T-helper 2 cell treated with Interferon-gamma antibody and Interleukin-4, amounts not matched to agents 100 ng/mL and 5 ng/mL, for 36 hours (primary cell): ENCODE data around the gene CFAP107. TPM values are rescaled to one million over a fixed set of nuclear protein-coding genes. Genes with fewer than 3 reads are reported as not detected.

ENCODE experiments used
- intact Hi-C: fragments of 100-400 bp; cut with micrococcal nuclease; formaldehyde crosslinking; loops from one replicate; pipeline ENCODE4 v1.15.1; 2023
- total RNA-seq: library from RNA; stranded (reverse); gene quantifications from 2 replicates; pipeline ENCODE4 v1.2.3, GENCODE V29; 2022

Gene CFAP107
- total RNA-seq, 1 donor from 2014 or later, result not detected

DNA sequence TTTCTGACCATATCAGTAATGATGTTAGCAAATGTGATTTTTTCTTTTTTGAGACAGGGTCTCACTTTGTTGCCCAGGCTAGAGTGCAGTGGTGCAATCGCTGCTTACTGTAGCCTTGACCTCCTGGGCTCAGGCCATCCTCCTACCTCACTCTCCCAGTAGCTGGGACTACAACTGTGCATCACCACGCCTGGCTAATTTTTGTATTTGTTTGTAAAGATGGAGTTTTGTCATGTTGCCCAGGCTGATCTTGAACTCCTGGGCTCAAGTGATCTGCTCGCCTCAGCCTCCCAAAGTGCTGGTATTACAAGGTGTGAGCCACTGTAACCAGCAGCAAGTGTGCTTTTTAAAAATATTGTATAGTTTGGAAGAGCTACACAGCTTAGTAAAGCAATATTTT lies 4.1 kb upstream of the CFAP107 start:
- intact Hi-C loops, result no loop called here

DNA sequence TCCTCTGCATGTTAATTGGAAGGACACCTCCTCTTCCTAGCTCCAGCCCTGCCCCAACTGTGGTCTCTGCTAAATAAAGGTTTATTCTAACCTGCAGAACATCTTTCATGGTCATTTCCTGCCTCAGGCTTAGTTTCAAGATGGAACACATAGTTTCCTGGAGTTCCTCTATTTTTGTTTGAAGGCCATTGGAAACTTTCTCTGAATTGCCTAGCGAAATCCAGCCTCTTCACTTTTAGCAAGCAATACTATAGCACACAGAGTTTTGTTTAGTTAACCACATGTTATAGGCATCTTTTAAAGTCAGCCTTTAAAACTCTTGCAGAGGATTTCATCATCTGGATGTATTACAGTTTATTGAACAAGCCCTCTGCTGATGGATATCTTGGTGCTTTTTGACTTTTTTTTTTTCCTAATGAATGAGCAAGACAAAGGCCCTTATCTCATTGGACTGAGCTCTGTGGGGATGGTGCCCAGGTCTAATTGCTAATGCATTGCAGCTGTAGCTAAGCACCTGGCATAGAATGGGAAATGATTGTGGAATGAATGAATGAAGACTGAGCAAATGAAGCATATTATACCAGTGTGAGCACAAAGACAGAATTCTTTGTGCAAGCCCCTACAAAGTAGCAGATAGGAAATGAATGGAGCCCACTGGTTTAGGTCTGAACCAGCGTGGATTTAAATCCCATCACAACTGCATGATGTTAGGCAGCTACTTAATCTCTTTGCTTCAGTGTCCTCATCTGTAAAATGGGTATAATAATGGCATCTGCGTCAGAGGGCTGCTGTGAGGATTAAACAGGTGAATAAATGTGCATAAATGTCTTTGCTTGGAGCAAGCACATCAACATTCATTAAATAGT lies 641 bp upstream of the CFAP107 start:
- intact Hi-C loops, result no loop called here

DNA sequence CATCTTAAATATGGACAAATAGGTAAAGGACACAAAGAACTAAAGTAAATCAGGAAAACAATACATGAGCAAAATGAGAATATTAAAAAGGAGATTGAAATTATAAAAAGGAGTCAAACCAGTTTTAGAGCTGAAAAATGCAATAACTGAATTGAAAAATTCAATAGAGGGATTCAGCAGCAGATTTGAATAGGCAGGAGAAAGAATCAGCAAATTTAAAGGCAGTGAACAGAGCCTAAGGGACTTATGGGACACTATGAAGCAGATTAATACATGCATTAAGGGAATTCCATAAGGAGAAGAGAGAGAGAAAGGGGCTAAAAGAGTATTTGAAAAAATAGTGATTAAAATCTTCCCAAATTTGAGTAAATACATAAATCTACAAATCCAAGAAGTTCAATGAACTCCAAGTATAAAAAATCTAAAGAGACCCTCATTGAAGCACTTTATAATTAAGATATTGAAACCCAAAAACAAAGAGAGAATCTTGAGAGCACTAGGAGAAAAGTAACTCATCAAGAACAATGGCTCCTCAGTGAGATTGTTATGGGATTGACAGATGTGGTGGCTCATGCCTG lies 2.9 kb downstream of the CFAP107 start:
- intact Hi-C loops, result no loop called here

DNA sequence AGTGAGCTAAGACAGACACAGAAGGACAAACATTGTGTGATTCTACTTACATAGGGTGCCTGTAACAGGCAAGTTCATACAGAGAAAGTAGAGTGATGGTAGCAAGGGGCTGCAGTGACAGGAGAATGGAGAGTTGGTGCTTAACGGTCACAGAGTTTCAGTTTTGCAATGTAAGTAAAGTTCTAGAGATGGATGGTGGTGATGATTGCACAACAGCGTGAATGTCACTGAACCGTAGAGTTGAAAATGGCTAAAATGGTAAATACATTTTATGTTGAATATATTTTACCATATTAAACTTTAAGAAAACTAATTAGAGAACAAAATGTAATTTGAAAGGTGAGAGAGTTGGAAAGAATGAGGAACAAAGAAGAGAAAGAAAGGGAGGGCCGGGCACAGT lies 8.7 kb downstream of the CFAP107 start:
- intact Hi-C loops, result no loop called here

DNA sequence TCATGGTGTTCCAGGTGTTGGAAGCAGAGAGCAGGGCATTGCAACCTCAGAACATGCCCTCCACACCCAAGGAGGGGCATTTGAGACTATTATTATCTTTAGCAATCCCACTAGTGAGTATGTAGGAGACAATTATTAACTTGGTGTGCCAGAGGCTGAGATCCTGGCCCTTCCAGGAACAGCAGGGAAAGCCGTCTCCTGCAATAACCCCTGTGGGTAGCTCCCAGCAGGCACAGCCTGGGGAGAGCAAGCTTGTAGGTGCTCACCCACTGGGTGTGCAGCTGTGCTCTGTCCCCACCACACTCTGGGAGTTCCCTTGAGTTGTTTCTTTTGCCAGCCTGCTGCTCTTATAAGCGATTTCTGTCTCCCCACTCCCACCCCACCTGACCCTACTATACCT lies 10.3 kb downstream of the CFAP107 start:
- intact Hi-C loops, result no loop called here

DNA sequence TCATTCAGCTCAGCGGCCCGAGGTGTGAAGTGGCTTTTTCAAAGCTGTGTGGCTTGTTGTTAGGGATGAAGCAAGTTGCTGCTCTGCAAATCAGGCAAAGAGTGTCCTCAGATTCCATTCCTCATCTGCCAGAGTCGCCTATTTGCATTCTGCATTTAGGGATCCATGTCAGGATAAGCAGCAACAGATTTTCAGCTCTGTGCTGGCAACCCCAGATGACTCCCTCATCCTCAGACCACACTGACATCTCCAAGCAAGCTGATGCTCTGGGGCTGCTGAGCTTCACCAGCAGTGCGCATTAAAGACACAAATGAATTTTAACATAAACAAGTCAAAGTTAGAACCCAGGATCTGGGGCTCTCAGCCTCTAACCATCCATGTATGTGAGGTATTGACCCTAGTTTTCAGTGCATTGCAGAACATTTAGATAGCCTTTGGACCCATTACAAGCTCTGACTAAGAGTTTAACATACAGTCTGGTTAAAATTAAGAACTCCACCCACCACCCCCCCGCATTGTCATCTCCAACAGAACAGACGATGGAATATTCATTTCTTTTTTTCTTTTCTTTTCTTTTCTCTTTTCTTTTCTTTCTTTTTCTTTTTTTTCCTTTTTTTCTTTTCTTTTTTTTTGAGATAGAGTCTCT lies 10.9 kb downstream of the CFAP107 start:
- intact Hi-C loops, result no loop called here

DNA sequence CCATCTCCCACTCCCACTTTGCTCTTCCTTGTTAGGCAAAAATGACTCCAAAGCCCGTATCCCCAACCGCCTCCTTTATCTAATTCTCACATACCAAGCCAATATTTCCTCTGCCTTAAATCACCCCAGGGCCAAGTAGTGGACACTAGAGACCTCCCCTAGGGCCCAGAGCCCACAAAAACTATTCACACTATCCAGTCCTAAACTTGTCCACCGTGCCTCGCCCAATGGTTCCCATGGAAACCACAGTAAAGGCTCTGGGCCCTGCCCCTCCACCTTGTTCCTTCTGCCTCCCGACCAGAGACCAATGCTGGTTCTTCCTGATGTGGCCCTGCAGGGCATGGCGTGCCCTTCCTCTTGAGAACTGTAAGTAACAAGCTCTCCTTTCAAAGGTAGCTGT lies 11.8 kb downstream of the CFAP107 start:
- intact Hi-C loops, result no loop called here

DNA sequence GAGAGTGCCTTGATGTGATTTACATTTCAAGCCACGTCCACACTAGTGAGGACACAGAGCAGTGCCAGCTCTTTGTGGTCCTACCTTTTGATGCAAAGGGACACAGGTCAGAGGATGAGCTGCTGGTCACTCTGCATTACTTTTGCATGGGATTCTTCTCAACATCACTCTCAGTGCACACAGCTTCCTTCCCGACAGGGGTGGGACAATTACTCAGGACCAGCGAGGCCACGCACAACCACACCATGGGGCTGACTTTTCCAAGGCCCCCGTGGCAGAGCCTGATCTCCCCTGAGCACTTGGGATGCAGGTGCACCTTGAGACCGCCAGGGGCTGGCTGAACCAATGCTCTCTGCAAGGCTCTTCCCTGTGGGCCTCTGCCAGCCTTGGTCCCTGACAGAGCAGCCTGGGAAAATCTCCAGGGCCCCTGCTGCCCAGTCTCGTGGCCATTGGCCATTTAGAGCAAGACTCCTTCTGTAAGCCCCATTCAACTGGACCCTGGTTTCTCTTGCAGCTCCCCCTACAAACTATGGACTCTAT lies 14.3 kb downstream of the CFAP107 start:
- intact Hi-C loops, result no loop called here

DNA sequence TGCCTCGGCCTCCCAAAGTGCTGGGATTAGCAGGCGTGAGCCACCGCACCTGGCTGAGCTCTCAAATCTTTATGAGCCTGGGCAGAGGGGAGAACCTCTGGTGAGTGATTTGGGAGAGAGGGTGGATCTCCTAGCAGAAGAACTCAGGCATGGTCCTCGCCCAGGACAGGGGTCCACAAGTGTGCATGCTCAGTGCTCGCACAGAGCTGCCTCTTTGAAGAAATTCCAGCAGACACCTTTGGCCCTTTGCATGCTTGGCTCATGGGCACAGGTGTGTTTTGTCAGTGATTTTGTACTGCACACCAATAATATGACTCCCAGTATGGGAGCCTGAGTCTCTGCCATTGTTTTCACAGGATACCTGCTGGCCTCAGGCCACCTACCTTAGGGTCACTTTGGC lies 15.8 kb downstream of the CFAP107 start:
- intact Hi-C loops, result no loop called here

DNA sequence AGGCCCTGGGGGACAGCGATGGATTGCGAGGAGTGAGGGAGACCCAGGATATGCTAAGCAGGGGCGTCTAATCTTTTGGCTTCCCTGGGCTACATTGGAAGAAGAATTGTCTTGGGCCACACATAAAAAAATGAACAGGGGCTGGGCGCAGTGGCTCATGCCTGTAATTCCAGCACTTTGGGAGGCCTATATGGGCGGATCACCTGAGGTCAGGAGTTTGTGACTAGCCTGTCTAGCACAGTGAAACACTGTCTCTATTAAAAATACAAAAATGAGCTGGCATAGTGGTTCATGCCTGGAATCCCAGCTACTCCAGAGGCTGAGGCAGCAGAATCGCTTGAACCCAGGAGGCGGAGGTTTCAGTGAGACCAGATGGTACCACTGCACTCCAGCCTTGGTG lies 16.8 kb downstream of the CFAP107 start:
- intact Hi-C loops, result no loop called here

DNA sequence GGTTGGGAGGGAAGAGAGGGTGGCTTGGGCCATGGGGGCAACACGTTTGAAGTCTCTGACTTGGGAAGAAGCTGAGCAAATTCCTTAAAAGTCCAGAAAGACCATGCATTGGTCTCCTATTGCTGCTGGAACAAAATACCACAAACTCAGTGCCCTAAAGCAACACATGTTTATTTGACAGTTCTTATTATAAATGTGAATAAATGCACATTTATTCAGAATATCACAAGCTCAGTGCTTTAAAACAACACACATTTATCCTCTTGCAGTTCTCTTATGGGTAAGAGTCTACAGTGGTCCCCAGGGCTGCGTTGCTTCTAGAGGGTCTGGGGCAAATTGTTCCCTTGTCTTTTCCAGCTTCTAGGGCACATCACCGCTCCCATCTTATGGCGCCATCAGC lies 17.5 kb downstream of the CFAP107 start:
- intact Hi-C loops, result no loop called here

DNA sequence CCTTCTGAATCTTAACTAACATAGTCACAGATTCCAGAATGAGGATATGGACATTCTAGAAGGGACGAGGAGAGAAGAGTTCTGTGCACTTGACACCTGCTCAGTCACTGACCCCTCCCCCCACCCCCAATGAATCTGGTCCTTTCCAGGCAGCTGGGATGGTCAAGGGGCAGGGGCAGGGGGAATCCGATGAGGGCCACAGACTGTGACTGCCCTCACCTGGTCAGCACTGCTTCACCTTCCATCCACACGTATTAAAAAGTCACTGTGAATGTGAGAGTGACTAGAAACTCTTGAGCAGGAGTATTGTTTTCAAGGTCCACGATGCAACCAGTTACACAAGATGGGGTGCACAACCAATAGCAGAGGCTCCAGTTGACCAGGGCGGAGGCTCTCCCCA lies 18.0 kb downstream of the CFAP107 start:
- intact Hi-C loops, result no loop called here

DNA sequence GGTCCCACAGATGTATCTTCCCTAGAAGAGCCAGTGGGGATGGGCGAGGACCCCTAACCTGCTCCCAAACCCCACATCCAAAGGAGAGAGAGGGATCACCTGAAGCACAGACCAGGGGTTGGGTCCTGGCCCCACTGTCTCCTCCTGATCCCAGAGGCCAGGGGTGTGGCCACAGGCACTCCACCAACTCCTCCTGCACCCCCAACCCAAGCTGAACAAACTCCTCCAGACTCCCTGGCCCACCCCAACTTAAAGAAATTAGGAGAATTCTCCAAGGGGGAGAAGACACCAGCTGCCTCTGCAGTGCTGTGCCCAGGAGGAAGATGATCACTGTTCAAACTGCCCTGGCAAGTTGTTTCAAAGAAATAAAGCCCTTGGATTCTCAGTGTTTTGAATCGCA lies 23.0 kb downstream of the CFAP107 start:
- intact Hi-C loops, result no loop called here

DNA sequence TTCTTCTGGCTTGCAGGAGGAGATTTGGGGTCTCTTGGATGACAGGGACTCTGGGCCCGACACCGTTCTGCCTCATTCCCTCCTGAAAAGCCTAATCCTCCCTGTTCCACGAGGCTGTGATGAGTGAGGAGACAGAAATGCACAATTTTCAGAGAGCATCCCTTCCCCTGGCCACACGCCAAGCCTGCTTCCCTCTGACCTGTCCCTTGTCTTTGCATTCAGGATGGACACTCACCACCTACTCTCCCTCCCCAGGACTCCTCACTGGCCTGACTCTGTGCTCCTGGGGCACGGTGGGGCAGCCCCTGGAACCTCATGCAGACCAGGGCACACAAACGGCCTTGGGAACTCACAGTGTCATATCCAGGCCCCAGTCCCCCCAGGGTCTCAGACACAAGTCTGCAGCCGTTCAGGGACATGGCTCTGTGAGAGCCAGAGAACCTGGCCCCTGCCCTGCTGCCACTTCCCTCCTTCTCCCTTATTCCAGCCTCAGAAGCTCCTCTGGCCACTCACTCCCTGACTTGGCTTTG lies 24.0 kb downstream of the CFAP107 start:
- intact Hi-C loops, result no loop called here

DNA sequence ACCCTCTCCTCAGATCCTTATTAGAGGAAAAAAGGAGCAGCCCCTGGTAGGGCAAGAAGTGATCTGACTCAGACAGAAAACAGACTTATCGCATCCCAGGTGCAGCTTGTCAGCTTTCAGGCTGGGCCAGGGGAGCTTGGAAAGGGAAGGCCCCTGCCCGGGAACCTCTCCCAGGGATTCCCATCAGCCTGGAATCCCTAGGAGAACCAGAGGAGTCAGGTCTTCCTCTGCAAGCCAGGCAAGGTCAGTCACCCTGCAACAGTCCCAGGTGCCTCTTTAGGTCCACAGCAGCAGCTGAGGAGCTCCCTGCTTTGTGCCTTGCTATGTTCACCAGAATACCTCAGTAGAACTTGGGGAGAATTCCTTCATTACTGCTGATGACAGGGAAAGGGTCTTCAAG lies 24.6 kb downstream of the CFAP107 start:
- intact Hi-C loops, result no loop called here

DNA sequence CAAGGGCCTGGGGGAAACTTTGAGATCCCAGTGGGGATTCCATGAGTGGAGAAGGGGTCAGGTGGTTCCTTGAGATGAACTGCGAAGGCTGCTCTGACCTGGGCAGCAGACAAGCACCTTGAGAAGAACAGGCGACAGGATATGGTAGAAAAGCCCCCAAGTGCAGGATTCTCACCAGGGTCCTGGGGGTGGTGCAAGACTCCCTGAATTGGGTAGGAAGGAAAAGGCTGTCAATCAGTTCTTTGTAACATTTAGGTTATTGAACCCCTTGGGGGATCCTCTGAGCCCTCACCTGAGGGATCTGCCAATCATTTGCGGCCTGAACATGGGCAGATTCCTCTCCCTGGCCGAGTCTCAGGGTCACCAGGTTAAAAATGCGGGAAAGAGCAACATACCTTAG lies 25.2 kb downstream of the CFAP107 start:
- intact Hi-C loops, result no loop called here

DNA sequence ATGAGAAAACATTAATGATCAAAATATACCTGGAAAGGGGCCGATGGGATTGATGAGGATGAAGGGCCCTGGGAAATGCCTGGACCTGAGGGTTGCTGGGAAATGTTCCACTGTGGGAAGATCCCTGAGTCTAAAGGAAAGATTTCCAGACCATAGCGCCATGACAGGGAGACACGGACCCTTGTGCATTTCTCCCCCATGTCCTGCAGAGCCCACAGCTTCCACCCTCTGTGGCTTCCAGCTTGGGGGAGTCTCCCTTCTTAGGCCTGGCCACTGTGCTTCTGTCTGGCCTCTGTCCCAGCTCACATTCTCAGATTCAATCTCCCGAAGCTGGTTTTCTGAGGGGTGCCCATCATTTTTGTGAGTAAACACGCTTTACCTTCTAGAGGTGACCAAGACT lies 26.5 kb downstream of the CFAP107 start:
- intact Hi-C loops, result no loop called here

DNA sequence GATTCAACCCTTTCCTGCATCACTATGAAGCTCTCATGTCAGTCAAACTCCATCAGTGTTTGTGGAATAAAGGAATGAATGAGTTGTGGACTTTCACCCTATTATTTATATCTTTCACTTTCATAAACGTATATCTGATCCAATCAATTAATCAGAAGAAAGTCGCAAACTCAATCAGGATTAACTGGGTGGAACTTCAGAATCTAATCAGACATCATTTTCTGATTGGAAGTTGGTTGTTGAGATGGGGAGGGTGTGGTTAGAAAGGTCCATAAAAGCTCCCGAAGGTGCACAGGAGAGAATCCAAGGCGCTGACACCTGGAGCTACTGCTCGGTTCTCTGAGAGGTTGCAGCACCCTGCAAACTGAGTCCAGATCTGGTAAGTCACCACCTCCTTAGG lies 27.4 kb downstream of the CFAP107 start, which contains the start of gene PRAMEF12:
Gene PRAMEF12 (plus strand): TSS at position 301 of the 400 bp plus-strand sequence. CDS start 1,130 bp downstream, outside the sequence.
- intact Hi-C loops, result no loop called here

DNA sequence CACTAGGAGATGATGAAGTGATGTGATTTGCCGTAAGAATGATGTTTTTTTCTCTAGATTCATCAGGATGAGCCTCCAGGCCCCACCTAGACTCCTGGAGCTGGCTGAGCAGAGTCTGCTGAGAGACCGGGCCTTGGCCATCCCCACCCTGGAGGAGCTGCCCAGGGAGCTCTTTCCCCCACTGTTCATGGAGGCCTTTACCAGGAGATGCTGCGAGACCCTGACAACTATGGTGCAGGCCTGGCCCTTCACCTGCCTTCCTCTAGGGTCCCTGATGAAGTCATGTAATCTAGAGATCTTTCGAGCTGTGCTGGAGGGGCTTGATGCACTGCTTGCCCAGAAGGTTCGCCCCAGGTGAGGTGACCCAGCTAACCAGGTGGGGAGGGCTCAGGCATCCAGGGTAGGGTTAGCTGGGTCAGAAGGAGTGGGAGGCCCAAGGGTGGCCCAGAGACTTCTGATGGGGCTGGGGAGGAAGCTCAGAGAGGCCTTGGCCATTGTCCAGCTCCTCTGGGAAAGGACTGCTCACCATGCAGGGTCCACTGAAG lies 28.9 kb downstream of the CFAP107 start:
- intact Hi-C loops, result no loop called here

DNA sequence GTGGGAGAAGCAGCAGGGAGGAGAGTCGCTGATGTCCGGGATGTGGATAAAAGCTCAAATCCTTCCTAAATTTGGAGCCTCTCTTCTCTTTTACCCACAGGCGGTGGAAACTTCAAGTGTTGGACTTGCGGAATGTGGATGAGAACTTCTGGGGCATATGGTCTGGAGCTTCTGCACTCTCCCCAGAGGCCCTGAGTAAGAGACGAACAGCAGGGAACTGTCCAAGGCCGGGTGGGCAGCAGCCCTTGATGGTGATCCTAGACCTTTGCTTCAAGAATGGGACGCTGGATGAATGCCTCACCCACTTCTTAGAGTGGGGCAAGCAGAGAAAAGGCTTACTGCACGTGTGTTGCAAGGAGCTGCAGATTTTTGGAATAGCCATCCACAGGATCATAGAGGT lies 29.4 kb downstream of the CFAP107 start:
- intact Hi-C loops, result no loop called here

DNA sequence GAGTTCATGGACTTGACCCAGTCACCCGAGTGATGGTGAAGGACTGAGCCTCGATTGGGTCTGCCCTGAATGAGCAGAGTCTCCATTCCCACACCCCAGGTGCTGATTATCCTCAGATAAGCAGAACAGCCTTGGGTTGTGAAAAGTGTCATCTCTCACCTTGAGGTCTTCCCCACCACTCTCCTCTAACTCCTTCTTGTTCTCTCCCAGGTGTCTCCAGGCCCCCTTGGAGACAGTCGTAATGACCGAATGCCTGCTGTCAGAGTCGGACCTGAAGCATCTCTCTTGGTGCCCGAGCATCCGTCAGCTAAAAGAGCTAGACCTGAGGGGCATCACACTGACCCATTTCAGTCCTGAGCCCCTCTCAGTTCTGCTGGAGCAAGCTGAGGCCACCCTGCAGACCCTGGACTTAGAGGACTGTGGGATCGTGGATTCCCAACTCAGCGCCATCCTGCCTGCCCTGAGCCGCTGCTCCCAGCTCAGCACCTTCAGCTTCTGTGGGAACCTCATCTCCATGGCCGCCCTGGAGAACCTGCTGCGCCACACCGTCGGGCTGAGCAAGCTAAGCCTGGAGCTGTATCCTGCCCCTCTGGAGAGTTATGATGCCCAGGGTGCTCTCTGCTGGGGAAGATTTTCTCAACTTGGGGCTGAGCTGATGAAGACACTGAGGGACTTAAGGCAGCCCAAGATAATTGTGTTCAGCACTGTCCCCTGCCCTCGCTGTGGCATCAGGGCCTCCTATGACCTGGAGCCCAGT lies 31.0 kb downstream of the CFAP107 start:
- intact Hi-C loops, result no loop called here
